Fibroblast of lung (primary cell): ENCODE measurements around the gene OR3A3.

Experiments
- EZH2 ChIP-seq: IDR thresholded peaks from 2 replicates; pipeline ENCODE4 v1.5.1; 2012; ENCODE audit warnings: low read length, control low read depth, mild to moderate bottlenecking; ENCODE audit errors: missing control alignments
- TF ChIP-seq, protein P1 (sequence below), 2 donors: IDR thresholded peaks in 1 of 2; conservative IDR thresholded peaks in 1 of 2; 1 replicate in 1 of 2; 2 replicates in 1 of 2; pipeline ENCODE4 v1.5.1; 2011 to 2012; ENCODE audit warnings: low read length in 2 of 2, control low read depth in 1 of 2, inconsistent platforms in 1 of 2, low read depth in 1 of 2, mild to moderate bottlenecking in 1 of 2

DNA sequence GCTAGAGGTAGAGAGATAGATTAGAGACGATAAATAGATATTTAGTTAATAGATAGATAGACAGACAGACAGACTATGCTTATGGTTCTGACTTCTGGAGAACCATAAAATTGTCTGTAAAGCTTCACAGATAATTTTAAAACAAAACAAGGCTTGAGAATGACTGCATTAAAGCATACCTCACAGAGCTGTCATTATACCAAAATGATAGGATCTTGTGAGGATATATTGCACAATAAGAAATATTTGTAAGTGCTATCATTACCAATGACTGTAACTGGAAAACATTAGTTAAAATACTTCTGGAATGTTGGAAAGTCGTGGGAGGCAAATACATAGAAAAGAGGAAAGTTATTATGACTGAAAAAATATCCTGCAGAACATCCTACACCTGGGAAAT lies 9.4 kb upstream of the OR3A3 start:
- no peak for TF ChIP-seq EZH2
- TF ChIP-seq, protein P1, sequence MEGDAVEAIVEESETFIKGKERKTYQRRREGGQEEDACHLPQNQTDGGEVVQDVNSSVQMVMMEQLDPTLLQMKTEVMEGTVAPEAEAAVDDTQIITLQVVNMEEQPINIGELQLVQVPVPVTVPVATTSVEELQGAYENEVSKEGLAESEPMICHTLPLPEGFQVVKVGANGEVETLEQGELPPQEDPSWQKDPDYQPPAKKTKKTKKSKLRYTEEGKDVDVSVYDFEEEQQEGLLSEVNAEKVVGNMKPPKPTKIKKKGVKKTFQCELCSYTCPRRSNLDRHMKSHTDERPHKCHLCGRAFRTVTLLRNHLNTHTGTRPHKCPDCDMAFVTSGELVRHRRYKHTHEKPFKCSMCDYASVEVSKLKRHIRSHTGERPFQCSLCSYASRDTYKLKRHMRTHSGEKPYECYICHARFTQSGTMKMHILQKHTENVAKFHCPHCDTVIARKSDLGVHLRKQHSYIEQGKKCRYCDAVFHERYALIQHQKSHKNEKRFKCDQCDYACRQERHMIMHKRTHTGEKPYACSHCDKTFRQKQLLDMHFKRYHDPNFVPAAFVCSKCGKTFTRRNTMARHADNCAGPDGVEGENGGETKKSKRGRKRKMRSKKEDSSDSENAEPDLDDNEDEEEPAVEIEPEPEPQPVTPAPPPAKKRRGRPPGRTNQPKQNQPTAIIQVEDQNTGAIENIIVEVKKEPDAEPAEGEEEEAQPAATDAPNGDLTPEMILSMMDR (conservative IDR thresholded peaks at IDR 0.05 in 1 of 2, IDR thresholded peaks at IDR 0.05 in 1 of 2; ENCODE audit: low read depth in 1 of 2, low read length in 2 of 2) = no peak
